HepG2 (cell line): Measurements from ENCODE around the gene SEZ6. TPM values are rescaled to one million over a fixed set of nuclear protein-coding genes. Genes with fewer than 3 reads are reported as not detected.
A peak's percentile ranks its signal among the peaks of the same experiment; 100 is the strongest.

Source experiments
- AGO1 ChIP-seq: fragments of 200-400 bp; formaldehyde crosslinking; IDR thresholded peaks from 2 replicates; pipeline ENCODE4 v1.6.1; 2017; ENCODE audit warnings: mild to moderate bottlenecking, low read depth, low read length, moderate library complexity; ENCODE audit not compliant: poor library complexity, severe bottlenecking
- FOSL1 ChIP-seq: sonication (generic); formaldehyde crosslinking; IDR thresholded peaks from 2 replicates; pipeline ENCODE4 v1.9.0; 2021; ENCODE audit warnings: missing genetic modification reagents, borderline replicate concordance
- KLF16 ChIP-seq, 2 experiments: sonication (generic) in 1 of 2; formaldehyde crosslinking in 1 of 2; IDR thresholded peaks; 2 replicates each; pipeline versions ENCODE4 v1.6.1 to v1.8.0; 2016 to 2023; ENCODE audit warnings: missing genetic modification reagents in 2 of 2, missing compliant biosample characterization in 1 of 2
- MEF2D ChIP-seq: sonication (generic); formaldehyde crosslinking; IDR thresholded peaks from 2 replicates; pipeline ENCODE4 v1.5.1; 2020; ENCODE audit warnings: mild to moderate bottlenecking, missing genetic modification reagents
- MXI1 ChIP-seq: IDR thresholded peaks from 3 replicates; pipeline ENCODE4 v1.6.1; 2012; ENCODE audit warnings: low read depth, low read length, inconsistent platforms, borderline replicate concordance
- NR2C2 ChIP-seq: sonication (generic); formaldehyde crosslinking; IDR thresholded peaks from 2 replicates; pipeline ENCODE4 v1.4.0; 2020; ENCODE audit warnings: missing genetic modification reagents, mild to moderate bottlenecking, moderate library complexity, borderline replicate concordance
- PCBP1 ChIP-seq: fragments of 200-400 bp; formaldehyde crosslinking; IDR thresholded peaks from 2 replicates; pipeline ENCODE4 v1.6.1; 2017; ENCODE audit warnings: mild to moderate bottlenecking, low read depth, low read length, borderline replicate concordance
- POLR2AphosphoS5 ChIP-seq: IDR thresholded peaks from 2 replicates; pipeline ENCODE4 v1.6.1; 2012; ENCODE audit warnings: low read depth, low read length
- RNF2 ChIP-seq: fragments of 450-650 bp; conservative IDR thresholded peaks from 2 replicates; pipeline ENCODE4 v1.6.1; 2016; ENCODE audit warnings: low read depth
- TBP ChIP-seq: sonication (generic); formaldehyde crosslinking; IDR thresholded peaks from 2 replicates; pipeline ENCODE4 v1.5.0; 2020; ENCODE audit warnings: missing genetic modification reagents
- TGIF2 ChIP-seq: IDR thresholded peaks from 2 replicates; pipeline ENCODE4 v1.6.1; 2016; ENCODE audit warnings: control low read depth, missing compliant biosample characterization
- ZKSCAN8 ChIP-seq: IDR thresholded peaks from 2 replicates; pipeline ENCODE4 v1.6.1; 2016; ENCODE audit warnings: borderline replicate concordance, missing genetic modification reagents, missing compliant biosample characterization
- polyA plus RNA-seq, 8 experiments: library from polyadenylated mRNA; depleted of rRNA in 3 of 8; stranded (reverse) in 7 of 8; unstranded in 1 of 8; fragments of >200 nt; fragmentation: Illumina TruSeq in 4 of 8; extraction: Trizol in 4 of 8; gene quantifications; 2 replicates each; pipeline versions ENCODE4 v1.2.1 to v1.2.3, GENCODE V29; 2011 to 2016; ENCODE audit warnings: low read depth in 4 of 8, missing spikeins in 1 of 8, mixed read lengths in 1 of 8; ENCODE audit not compliant: insufficient read depth in 1 of 8
- total RNA-seq, 5 experiments: library from RNA; depleted of rRNA; stranded (reverse); fragments of >200 nt; fragmentation: Illumina TruSeq; extraction: Trizol; gene quantifications; 2 replicates each; pipeline ENCODE4 v1.2.3, GENCODE V29; 2016; ENCODE audit warnings: low read depth in 1 of 5
- TF ChIP-seq, protein P1 (sequence below): sonication (generic); formaldehyde crosslinking; IDR thresholded peaks from 2 replicates; pipeline ENCODE4 v1.8.1; 2023; ENCODE audit warnings: mild to moderate bottlenecking, inconsistent platforms, moderate library complexity, missing genetic modification reagents, borderline replicate concordance
- TF ChIP-seq, protein P2 (sequence below): IDR thresholded peaks from 2 replicates; pipeline ENCODE4 v1.6.1; 2012; ENCODE audit warnings: low read depth, low read length, improper control_type of control experiment
- TF ChIP-seq, protein P3 (sequence below): sonication (generic); formaldehyde crosslinking; IDR thresholded peaks from 2 replicates; pipeline ENCODE4 v1.4.0; 2020; ENCODE audit warnings: mild to moderate bottlenecking, missing genetic modification reagents
- TF ChIP-seq, protein P4 (sequence below): sonication (generic); formaldehyde crosslinking; conservative IDR thresholded peaks from 2 replicates; pipeline ENCODE4 v1.4.0; 2020; ENCODE audit warnings: missing genetic modification reagents
- TF ChIP-seq, protein P5 (sequence below): sonication (generic); formaldehyde crosslinking; IDR thresholded peaks from 2 replicates; pipeline ENCODE4 v1.4.0; 2020; ENCODE audit warnings: low read depth, mild to moderate bottlenecking, missing genetic modification reagents
- TF ChIP-seq, protein P6 (sequence below): sonication (generic); formaldehyde crosslinking; IDR thresholded peaks from 2 replicates; pipeline ENCODE4 v1.5.0; 2020; ENCODE audit warnings: missing genetic modification reagents
- TF ChIP-seq, protein P7 (sequence below): sonication (generic); formaldehyde crosslinking; IDR thresholded peaks from 2 replicates; pipeline ENCODE4 v1.5.0; 2020; ENCODE audit warnings: mild to moderate bottlenecking, missing genetic modification reagents

Gene SEZ6
- total and polyA plus RNA-seq, 2 of the 13 experiments (the other 11 are each of a cell fraction or from before 2014, with no cell fraction given): not detected

DNA sequence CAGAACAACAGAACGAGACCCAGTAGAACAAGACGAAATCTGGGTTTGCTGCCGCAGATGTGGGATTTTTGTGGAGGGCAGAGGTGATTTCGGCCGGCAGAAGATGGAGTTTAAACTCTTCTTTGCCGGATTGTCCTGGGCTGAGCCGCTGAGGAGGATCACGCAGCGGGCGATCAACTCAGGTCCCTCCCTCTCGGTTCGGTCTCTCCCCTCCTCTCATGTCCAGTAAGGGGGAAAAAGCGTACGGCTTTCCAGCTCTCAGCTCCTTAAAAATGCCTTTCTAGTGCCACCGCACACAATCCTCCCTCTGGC is 57.0 kb downstream of the SEZ6 start (continued):
- TF ChIP-seq, protein P1, sequence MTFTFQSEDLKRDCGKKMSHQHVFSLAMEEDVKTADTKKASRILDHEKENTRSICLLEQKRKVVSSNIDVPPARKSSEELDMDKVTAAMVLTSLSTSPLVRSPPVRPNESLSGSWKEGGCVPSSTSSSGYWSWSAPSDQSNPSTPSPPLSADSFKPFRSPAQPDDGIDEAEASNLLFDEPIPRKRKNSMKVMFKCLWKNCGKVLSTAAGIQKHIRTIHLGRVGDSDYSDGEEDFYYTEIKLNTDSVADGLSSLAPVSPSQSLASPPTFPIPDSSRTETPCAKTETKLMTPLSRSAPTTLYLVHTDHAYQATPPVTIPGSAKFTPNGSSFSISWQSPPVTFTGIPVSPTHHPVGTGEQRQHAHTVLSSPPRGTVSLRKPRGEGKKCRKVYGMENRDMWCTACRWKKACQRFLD (CRISPR knock-in tag): no peak
- TF ChIP-seq NR2C2 (CRISPR knock-in tag): 0 out of 2 replicates have a peak, but pooled peaks have one; percentile 27
- TF ChIP-seq PCBP1: no peak
- TF ChIP-seq, protein P2, sequence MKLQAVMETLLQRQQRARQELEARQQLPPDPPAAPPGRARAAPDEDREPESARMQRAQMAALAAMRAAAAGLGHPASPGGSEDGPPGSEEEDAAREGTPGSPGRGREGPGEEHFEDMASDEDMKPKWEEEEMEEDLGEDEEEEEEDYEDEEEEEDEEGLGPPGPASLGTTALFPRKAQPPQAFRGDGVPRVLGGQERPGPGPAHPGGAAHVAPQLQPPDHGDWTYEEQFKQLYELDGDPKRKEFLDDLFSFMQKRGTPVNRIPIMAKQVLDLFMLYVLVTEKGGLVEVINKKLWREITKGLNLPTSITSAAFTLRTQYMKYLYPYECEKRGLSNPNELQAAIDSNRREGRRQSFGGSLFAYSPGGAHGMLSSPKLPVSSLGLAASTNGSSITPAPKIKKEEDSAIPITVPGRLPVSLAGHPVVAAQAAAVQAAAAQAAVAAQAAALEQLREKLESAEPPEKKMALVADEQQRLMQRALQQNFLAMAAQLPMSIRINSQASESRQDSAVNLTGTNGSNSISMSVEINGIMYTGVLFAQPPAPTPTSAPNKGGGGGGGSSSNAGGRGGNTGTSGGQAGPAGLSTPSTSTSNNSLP: no peak
- TF ChIP-seq, protein P3, sequence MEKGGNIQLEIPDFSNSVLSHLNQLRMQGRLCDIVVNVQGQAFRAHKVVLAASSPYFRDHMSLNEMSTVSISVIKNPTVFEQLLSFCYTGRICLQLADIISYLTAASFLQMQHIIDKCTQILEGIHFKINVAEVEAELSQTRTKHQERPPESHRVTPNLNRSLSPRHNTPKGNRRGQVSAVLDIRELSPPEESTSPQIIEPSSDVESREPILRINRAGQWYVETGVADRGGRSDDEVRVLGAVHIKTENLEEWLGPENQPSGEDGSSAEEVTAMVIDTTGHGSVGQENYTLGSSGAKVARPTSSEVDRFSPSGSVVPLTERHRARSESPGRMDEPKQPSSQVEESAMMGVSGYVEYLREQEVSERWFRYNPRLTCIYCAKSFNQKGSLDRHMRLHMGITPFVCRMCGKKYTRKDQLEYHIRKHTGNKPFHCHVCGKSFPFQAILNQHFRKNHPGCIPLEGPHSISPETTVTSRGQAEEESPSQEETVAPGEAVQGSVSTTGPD (CRISPR knock-in tag): no peak
- TF ChIP-seq, protein P4, sequence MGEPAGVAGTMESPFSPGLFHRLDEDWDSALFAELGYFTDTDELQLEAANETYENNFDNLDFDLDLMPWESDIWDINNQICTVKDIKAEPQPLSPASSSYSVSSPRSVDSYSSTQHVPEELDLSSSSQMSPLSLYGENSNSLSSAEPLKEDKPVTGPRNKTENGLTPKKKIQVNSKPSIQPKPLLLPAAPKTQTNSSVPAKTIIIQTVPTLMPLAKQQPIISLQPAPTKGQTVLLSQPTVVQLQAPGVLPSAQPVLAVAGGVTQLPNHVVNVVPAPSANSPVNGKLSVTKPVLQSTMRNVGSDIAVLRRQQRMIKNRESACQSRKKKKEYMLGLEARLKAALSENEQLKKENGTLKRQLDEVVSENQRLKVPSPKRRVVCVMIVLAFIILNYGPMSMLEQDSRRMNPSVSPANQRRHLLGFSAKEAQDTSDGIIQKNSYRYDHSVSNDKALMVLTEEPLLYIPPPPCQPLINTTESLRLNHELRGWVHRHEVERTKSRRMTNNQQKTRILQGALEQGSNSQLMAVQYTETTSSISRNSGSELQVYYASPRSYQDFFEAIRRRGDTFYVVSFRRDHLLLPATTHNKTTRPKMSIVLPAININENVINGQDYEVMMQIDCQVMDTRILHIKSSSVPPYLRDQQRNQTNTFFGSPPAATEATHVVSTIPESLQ (CRISPR knock-in tag): no peak
- TF ChIP-seq RNF2: no peak
- TF ChIP-seq TBP: no peak
- no peak for TF ChIP-seq FOSL1 (CRISPR knock-in tag)
- no peak for TF ChIP-seq MXI1
- TF ChIP-seq, protein P5, sequence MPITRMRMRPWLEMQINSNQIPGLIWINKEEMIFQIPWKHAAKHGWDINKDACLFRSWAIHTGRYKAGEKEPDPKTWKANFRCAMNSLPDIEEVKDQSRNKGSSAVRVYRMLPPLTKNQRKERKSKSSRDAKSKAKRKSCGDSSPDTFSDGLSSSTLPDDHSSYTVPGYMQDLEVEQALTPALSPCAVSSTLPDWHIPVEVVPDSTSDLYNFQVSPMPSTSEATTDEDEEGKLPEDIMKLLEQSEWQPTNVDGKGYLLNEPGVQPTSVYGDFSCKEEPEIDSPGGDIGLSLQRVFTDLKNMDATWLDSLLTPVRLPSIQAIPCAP (CRISPR knock-in tag): no peak
- TF ChIP-seq, protein P6, sequence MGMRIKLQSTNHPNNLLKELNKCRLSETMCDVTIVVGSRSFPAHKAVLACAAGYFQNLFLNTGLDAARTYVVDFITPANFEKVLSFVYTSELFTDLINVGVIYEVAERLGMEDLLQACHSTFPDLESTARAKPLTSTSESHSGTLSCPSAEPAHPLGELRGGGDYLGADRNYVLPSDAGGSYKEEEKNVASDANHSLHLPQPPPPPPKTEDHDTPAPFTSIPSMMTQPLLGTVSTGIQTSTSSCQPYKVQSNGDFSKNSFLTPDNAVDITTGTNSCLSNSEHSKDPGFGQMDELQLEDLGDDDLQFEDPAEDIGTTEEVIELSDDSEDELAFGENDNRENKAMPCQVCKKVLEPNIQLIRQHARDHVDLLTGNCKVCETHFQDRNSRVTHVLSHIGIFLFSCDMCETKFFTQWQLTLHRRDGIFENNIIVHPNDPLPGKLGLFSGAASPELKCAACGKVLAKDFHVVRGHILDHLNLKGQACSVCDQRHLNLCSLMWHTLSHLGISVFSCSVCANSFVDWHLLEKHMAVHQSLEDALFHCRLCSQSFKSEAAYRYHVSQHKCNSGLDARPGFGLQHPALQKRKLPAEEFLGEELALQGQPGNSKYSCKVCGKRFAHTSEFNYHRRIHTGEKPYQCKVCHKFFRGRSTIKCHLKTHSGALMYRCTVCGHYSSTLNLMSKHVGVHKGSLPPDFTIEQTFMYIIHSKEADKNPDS (CRISPR knock-in tag): no peak
- no peak for TF ChIP-seq KLF16 (CRISPR knock-in tag; IDR thresholded peaks at IDR 0.05)
- TF ChIP-seq POLR2AphosphoS5: no peak
- TF ChIP-seq TGIF2 (CRISPR knock-in tag): peak; percentile 60; the same call in 1 of the 2 replicates
- no peak for TF ChIP-seq AGO1
- no peak for TF ChIP-seq ZKSCAN8 (CRISPR knock-in tag)
- TF ChIP-seq, protein P7, sequence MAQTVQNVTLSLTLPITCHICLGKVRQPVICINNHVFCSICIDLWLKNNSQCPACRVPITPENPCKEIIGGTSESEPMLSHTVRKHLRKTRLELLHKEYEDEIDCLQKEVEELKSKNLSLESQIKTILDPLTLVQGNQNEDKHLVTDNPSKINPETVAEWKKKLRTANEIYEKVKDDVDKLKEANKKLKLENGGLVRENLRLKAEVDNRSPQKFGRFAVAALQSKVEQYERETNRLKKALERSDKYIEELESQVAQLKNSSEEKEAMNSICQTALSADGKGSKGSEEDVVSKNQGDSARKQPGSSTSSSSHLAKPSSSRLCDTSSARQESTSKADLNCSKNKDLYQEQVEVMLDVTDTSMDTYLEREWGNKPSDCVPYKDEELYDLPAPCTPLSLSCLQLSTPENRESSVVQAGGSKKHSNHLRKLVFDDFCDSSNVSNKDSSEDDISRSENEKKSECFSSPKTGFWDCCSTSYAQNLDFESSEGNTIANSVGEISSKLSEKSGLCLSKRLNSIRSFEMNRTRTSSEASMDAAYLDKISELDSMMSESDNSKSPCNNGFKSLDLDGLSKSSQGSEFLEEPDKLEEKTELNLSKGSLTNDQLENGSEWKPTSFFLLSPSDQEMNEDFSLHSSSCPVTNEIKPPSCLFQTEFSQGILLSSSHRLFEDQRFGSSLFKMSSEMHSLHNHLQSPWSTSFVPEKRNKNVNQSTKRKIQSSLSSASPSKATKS (CRISPR knock-in tag): no peak
- no peak for TF ChIP-seq MEF2D (CRISPR knock-in tag)
